Measurements from ENCODE around the gene L3MBTL3.
"Not testable (repeated sequence)": the region's sequence is repeated elsewhere in the genome, so short reads cannot be mapped to it uniquely, and the experiment has no call there.

The L3MBTL3 gene

GRCh38 chr6:130075879-130076460 is 57.6 kb downstream of the L3MBTL3 start:
- no peak for DNase-seq

- no peak for DNase-seq
These were observed 58.1 kb downstream of the L3MBTL3 start for GRCh38 chr6:130076512-130076911.

GRCh38 chr6:130090796-130091195 is 72.4 kb downstream of the L3MBTL3 start:
- no peak for DNase-seq

GRCh38 chr6:130093546-130093945 is 75.2 kb downstream of the L3MBTL3 start:
- no peak for DNase-seq

GRCh38 chr6:130098317-130098716 is 79.9 kb downstream of the L3MBTL3 start:
- DNase-seq: no peak

GRCh38 chr6:130099119-130099518 is 80.7 kb downstream of the L3MBTL3 start:
- no peak for DNase-seq

GRCh38 chr6:130105996-130106704 is 87.8 kb downstream of the L3MBTL3 start:
- no peak for DNase-seq

GRCh38 chr6:130107710-130108109 is 89.3 kb downstream of the L3MBTL3 start:
- DNase-seq: no peak

- DNase-seq: no peak
These were observed 92.7 kb downstream of the L3MBTL3 start for GRCh38 chr6:130111031-130111430.

GRCh38 chr6:130113201-130113710 is 94.9 kb downstream of the L3MBTL3 start:
- no peak for DNase-seq

GRCh38 chr6:130115036-130115435 is 96.7 kb downstream of the L3MBTL3 start:
- no peak for DNase-seq

- DNase-seq: no peak
These were observed 97.9 kb downstream of the L3MBTL3 start for GRCh38 chr6:130116273-130116672.

GRCh38 chr6:130117187-130117701 is 98.9 kb downstream of the L3MBTL3 start:
- not testable (repeated sequence) for DNase-seq

GRCh38 chr6:130118236-130118635 is 99.9 kb downstream of the L3MBTL3 start:
- no peak for DNase-seq

GRCh38 chr6:130119211-130119610 is 100.8 kb downstream of the L3MBTL3 start:
- DNase-seq: no peak

- no peak for DNase-seq
These were observed 102.3 kb downstream of the L3MBTL3 start for GRCh38 chr6:130120731-130121130.

- no peak for DNase-seq
These were observed 103.9 kb downstream of the L3MBTL3 start for GRCh38 chr6:130122243-130122642.

- no peak for DNase-seq
These were observed 108.8 kb downstream of the L3MBTL3 start for GRCh38 chr6:130127195-130127594.

- no peak for DNase-seq
These were observed 109.9 kb downstream of the L3MBTL3 start for GRCh38 chr6:130128326-130128725.

GRCh38 chr6:130129762-130130246 is 111.4 kb downstream of the L3MBTL3 start:
- no peak for DNase-seq

- DNase-seq: no peak
These were observed 113.9 kb downstream of the L3MBTL3 start for GRCh38 chr6:130132286-130132701.

GRCh38 chr6:130134582-130134981 is 116.2 kb downstream of the L3MBTL3 start:
- DNase-seq: no peak

- DNase-seq: no peak
These were observed 118.4 kb downstream of the L3MBTL3 start for GRCh38 chr6:130136798-130137197.
